Caco-2 (cell line): ENCODE measurements around the gene EFL1. TPM values are rescaled to one million over a fixed set of nuclear protein-coding genes. Genes with fewer than 3 reads are reported as not detected.

Experiments
- BruUV-seq: library from RNA; stranded (reverse); fragments of 400-500 nt; replicated peaks from 2 replicates; lab custom pipeline; 2021; lab: Mats Ljungman, UMichigan
- CTCF ChIA-PET: fragments of 300-600 bp; sonication (Branson Sonifier 250); formaldehyde crosslinking; loops from one replicate; lab custom pipeline; 2022; ENCODE audit warnings: antibody characterized with exemption; lab: Charles Lee
- POLR2A ChIA-PET: fragments of 300-600 bp; sonication (Branson Sonifier 250); formaldehyde crosslinking; loops from one replicate; lab custom pipeline; 2022; ENCODE audit warnings: antibody characterized with exemption; lab: Charles Lee
- DNase-seq, 2 experiments: peaks; one replicate each; pipeline versions ENCODE4 v3.0.0 to v3.0.0-alpha.2; 2020 to 2022
- H3K27me3 ChIP-seq: replicated peaks from 2 replicates; pipeline ENCODE4 v1.6.0; 2011; ENCODE audit warnings: low read length; ENCODE audit not compliant: control insufficient read depth, insufficient read depth
- H3K36me3 ChIP-seq: 2 replicates; pipeline ENCODE4 v1.5.1; 2011; ENCODE audit warnings: low read length; ENCODE audit not compliant: control insufficient read depth, insufficient read depth
- H3K4me1 ChIP-seq: fragments of 250-450 bp; sonication (Bioruptor Pico); 2 replicates; pipeline ENCODE4 v1.5.1; 2020; ENCODE audit warnings: mild to moderate bottlenecking
- H3K4me3 ChIP-seq: 2 replicates; pipeline ENCODE4 v1.5.1; 2011; ENCODE audit warnings: low read depth, mild to moderate bottlenecking, control low read depth, low read length
- H3K9me3 ChIP-seq: fragments of 250-450 bp; sonication (Bioruptor Pico); 2 replicates; pipeline ENCODE4 v1.5.1; 2020; ENCODE audit warnings: mild to moderate bottlenecking, moderate library complexity
- H3K27ac Mint-ChIP-seq: one replicate; pipeline ENCODE4 v1.8.0; 2022; ENCODE audit warnings: mixed read lengths; ENCODE audit not compliant: unreplicated experiment
- H3K27me3 Mint-ChIP-seq: one replicate; pipeline ENCODE4 v1.8.0; 2022; ENCODE audit warnings: mixed read lengths; ENCODE audit not compliant: insufficient read depth, unreplicated experiment
- H3K36me3 Mint-ChIP-seq: one replicate; pipeline ENCODE4 v1.8.0; 2022; ENCODE audit warnings: mild to moderate bottlenecking, mixed read lengths; ENCODE audit not compliant: insufficient read depth, unreplicated experiment
- H3K4me1 Mint-ChIP-seq: one replicate; pipeline ENCODE4 v1.8.0; 2022; ENCODE audit warnings: low read depth, mixed read lengths; ENCODE audit not compliant: unreplicated experiment
- H3K4me3 Mint-ChIP-seq: one replicate; pipeline ENCODE4 v1.8.0; 2022; ENCODE audit warnings: mild to moderate bottlenecking, moderate library complexity, mixed read lengths; ENCODE audit not compliant: unreplicated experiment
- H3K9me3 Mint-ChIP-seq: one replicate; pipeline ENCODE4 v1.8.0; 2022; ENCODE audit warnings: mixed read lengths; ENCODE audit not compliant: unreplicated experiment
- intact Hi-C: fragments of 100-400 bp; cut with micrococcal nuclease; formaldehyde crosslinking; loops from one replicate; pipeline ENCODE4 v1.10.0; 2022; ENCODE audit not compliant: unreplicated experiment
- total RNA-seq: library from RNA; stranded (reverse); gene quantifications from 2 replicates; pipeline ENCODE4 v1.2.3, GENCODE V29; 2022
- TF ChIP-seq, protein P1 (sequence below), 2 experiments: fragments of 200-600 bp in 1 of 2; IDR thresholded peaks; 1 replicate in 1 of 2; 2 replicates in 1 of 2; pipeline versions ENCODE4 v1.5.1 to v1.8.0; 2011 to 2022; ENCODE audit warnings: antibody characterized with exemption in 1 of 2, control low read depth in 1 of 2, inconsistent platforms in 1 of 2, low read depth in 1 of 2, low read length in 1 of 2, mild to moderate bottlenecking in 1 of 2, moderate library complexity in 1 of 2; ENCODE audit not compliant: insufficient read depth in 1 of 2, severe bottlenecking in 1 of 2, unreplicated experiment in 1 of 2

EFL1 gene
- total RNA-seq, 1 experiment from 2014 or later, result 10.3 TPM

DNA sequence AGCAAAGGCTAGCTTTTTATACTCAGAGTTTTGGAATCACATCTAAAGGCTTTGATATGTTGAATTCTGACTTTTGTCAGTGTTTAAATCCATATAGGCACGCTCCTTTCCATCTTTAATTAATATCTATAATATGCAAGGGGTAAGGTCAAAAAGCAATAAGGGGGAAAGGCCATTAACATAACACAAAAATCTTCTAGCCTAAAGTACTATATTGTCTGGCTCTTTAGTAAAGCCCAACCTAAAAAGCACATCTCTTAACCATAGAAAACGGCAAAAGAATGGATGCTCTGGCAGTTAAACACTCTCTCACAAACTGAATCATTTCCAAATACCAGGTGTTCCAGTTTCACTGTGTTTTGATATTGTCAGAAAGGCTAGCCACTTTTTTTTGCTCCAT is 76.4 kb downstream of the EFL1 start:
- H3K4me1 ChIP-seq, result no peaks in the 10 kb centered on the region
- H3K27me3 ChIP-seq, result no peaks in the 10 kb centered on the region
- ChIA-PET POLR2A (no interaction called here), CTCF (no interaction called here)
- no peak overlapping the region for H3K4me3 ChIP-seq
- intact Hi-C loops, result no loop called here
- H3K4me1 Mint-ChIP-seq, result no peaks in the 10 kb centered on the region
- no peaks in the 10 kb centered on the region for H3K36me3 Mint-ChIP-seq
- no peaks in the 10 kb centered on the region for H3K9me3 ChIP-seq
- H3K4me3 Mint-ChIP-seq, result no peak overlapping the region
- H3K27me3 Mint-ChIP-seq, result no peaks in the 10 kb centered on the region
- no peaks in the 10 kb centered on the region for H3K36me3 ChIP-seq
- no peak for DNase-seq
- no peak overlapping the region for H3K27ac Mint-ChIP-seq
- TF ChIP-seq, protein P1, sequence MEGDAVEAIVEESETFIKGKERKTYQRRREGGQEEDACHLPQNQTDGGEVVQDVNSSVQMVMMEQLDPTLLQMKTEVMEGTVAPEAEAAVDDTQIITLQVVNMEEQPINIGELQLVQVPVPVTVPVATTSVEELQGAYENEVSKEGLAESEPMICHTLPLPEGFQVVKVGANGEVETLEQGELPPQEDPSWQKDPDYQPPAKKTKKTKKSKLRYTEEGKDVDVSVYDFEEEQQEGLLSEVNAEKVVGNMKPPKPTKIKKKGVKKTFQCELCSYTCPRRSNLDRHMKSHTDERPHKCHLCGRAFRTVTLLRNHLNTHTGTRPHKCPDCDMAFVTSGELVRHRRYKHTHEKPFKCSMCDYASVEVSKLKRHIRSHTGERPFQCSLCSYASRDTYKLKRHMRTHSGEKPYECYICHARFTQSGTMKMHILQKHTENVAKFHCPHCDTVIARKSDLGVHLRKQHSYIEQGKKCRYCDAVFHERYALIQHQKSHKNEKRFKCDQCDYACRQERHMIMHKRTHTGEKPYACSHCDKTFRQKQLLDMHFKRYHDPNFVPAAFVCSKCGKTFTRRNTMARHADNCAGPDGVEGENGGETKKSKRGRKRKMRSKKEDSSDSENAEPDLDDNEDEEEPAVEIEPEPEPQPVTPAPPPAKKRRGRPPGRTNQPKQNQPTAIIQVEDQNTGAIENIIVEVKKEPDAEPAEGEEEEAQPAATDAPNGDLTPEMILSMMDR (IDR thresholded peaks at IDR 0.05; ENCODE audit: insufficient read depth in 1 of 2, low read depth in 1 of 2, low read length in 1 of 2, severe bottlenecking in 1 of 2, unreplicated experiment in 1 of 2), result no peak
- no TSS peak for BruUV-seq
- no peaks in the 10 kb centered on the region for H3K9me3 Mint-ChIP-seq

DNA sequence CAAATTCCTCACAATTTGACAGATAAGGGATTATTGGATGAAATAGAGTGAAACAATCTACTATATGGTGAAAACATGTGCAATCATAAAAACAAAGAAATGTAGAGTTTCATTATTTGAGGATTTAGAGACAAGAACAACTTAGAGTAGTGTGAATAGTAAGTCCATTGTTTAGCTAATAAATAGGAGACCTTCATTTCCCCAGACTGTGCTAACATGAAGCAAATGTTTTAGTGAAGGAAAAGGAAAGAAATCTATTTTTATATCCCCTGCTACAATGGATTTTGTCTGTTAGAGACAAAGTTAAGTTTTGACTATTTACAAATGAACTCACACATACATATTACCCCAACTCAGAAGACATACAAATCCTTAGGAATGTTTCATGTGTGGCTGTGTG is 77.8 kb downstream of the EFL1 start:
- Mint-ChIP-seq H3K36me3 (no peaks in the 10 kb centered on the region), H3K9me3 (no peaks in the 10 kb centered on the region), H3K27ac (no peak overlapping the region), H3K4me1 (peaks cover 6% of the 10 kb centered on the region), H3K27me3 (no peaks in the 10 kb centered on the region), H3K4me3 (no peak overlapping the region)
- ChIA-PET POLR2A (no interaction called here), CTCF (no interaction called here)
- H3K9me3 ChIP-seq, result no peaks in the 10 kb centered on the region
- no TSS peak for BruUV-seq
- no peaks in the 10 kb centered on the region for H3K27me3 ChIP-seq
- TF ChIP-seq, protein P1 (IDR thresholded peaks at IDR 0.05; ENCODE audit: insufficient read depth in 1 of 2, low read depth in 1 of 2, low read length in 1 of 2, severe bottlenecking in 1 of 2, unreplicated experiment in 1 of 2), result no peak
- H3K4me3 ChIP-seq, result no peak overlapping the region
- H3K36me3 ChIP-seq, result no peaks in the 10 kb centered on the region
- intact Hi-C loops, result no loop called here
- no peak for DNase-seq
- H3K4me1 ChIP-seq, result no peaks in the 10 kb centered on the region

DNA sequence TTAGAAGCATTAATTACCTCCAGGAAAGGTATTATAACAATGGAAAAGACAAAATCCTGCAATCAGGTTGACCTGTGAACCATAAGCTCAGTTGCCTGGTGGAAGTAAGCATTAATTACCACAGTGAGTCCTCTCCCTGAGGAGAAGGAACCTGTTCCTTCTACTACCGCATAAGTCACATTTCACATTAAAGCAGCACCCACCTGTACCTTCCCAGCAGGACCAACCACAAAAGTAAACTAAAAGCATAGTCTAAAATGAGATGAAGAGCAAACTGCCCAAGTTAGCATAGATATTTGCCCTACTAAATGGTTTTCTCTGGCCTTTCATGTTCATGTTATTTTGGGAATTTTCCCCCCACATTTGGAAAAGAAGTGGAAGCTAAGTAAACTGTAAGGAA is 78.2 kb downstream of the EFL1 start:
- Mint-ChIP-seq H3K9me3 (no peaks in the 10 kb centered on the region), H3K27ac (no peak overlapping the region), H3K4me3 (no peak overlapping the region), H3K36me3 (no peaks in the 10 kb centered on the region), H3K4me1 (peaks cover 7% of the 10 kb centered on the region), H3K27me3 (no peaks in the 10 kb centered on the region)
- ChIA-PET POLR2A (no interaction called here), CTCF (no interaction called here)
- no TSS peak for BruUV-seq
- H3K4me1 ChIP-seq, result no peaks in the 10 kb centered on the region
- H3K4me3 ChIP-seq, result no peak overlapping the region
- H3K36me3 ChIP-seq, result no peaks in the 10 kb centered on the region
- DNase-seq, result no peak
- intact Hi-C loops, result no loop called here
- TF ChIP-seq, protein P1 (IDR thresholded peaks at IDR 0.05; ENCODE audit: insufficient read depth in 1 of 2, low read depth in 1 of 2, low read length in 1 of 2, severe bottlenecking in 1 of 2, unreplicated experiment in 1 of 2), result no peak
- no peaks in the 10 kb centered on the region for H3K27me3 ChIP-seq
- no peaks in the 10 kb centered on the region for H3K9me3 ChIP-seq
